Prostate gland (tissue), 2 donors: ENCODE results near the gene TEX261.

Source experiments
- POLR2A ChIP-seq: fragments of 450-650 bp; IDR thresholded peaks from one replicate; pipeline ENCODE4 v1.6.1; 2016; ENCODE audit warnings: antibody characterized with exemption, mild to moderate bottlenecking
- POLR2AphosphoS5 ChIP-seq: sonication (generic); formaldehyde crosslinking; IDR thresholded peaks from one replicate; pipeline ENCODE4 v1.6.1; 2017; ENCODE audit warnings: antibody characterized with exemption
- TF ChIP-seq, protein P1 (sequence below), 4 experiments: fragments of 200-600 bp in 2 of 4; fragments of 450-650 bp in 2 of 4; sonication (generic) in 2 of 4; IDR thresholded peaks; 1 replicate in 3 of 4; 2 replicates in 1 of 4; pipeline ENCODE4 v1.5.1; 2016 to 2019; ENCODE audit warnings: antibody characterized with exemption in 4 of 4, mild to moderate bottlenecking in 2 of 4, moderate library complexity in 2 of 4

- TF ChIP-seq, protein P1, sequence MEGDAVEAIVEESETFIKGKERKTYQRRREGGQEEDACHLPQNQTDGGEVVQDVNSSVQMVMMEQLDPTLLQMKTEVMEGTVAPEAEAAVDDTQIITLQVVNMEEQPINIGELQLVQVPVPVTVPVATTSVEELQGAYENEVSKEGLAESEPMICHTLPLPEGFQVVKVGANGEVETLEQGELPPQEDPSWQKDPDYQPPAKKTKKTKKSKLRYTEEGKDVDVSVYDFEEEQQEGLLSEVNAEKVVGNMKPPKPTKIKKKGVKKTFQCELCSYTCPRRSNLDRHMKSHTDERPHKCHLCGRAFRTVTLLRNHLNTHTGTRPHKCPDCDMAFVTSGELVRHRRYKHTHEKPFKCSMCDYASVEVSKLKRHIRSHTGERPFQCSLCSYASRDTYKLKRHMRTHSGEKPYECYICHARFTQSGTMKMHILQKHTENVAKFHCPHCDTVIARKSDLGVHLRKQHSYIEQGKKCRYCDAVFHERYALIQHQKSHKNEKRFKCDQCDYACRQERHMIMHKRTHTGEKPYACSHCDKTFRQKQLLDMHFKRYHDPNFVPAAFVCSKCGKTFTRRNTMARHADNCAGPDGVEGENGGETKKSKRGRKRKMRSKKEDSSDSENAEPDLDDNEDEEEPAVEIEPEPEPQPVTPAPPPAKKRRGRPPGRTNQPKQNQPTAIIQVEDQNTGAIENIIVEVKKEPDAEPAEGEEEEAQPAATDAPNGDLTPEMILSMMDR (IDR thresholded peaks at IDR 0.05) = no peak
- TF ChIP-seq POLR2AphosphoS5 = no peak
- no peak for TF ChIP-seq POLR2A
Observed at GRCh38 chr2:70966681-70967080, 28.0 kb downstream of the TEX261 start.
